ENCODE results near the gene ZYG11B.

GRCh38 chr1:52848423-52848822, 122.2 kb downstream of the ZYG11B start:
- TF ChIP-seq CTCF (IDR thresholded peaks at IDR 0.05), result no peak
- TF ChIP-seq POLR2A (IDR thresholded peaks at IDR 0.05), result no peak

Data from esophagus squamous epithelium (tissue), 4 donors.